Measurements from ENCODE around the gene MPV17. TPM values are rescaled to one million over a fixed set of nuclear protein-coding genes. Genes with fewer than 3 reads are reported as not detected.

The MPV17 gene
- total and polyA plus RNA-seq, 9 of the 15 experiments (the other 6 are each of a cell fraction or from before 2014, with no cell fraction given) = 54.7 to 140 (median 70.2) TPM

GRCh38 chr2:27370816-27371620, 48.1 kb upstream of the MPV17 start (continued):
- TF ChIP-seq E2F6 (IDR thresholded peaks at IDR 0.05; ENCODE audit: borderline replicate concordance in 1 of 2, extremely low read depth in 1 of 2, insufficient read depth in 1 of 2, insufficient read length in 1 of 2, low read depth in 1 of 2, low read length in 1 of 2, poor library complexity in 1 of 2, severe bottlenecking in 1 of 2) = peak; percentile 98 to 99

GRCh38 chr2:27370026-27370815, 47.3 kb upstream of the MPV17 start, which contains the start of the genes EIF2B4 and SNX17:
Gene EIF2B4 (minus strand): TSS chr2:27370338. CDS start chr2:27370314, 24 bp downstream.
Gene SNX17 (plus strand): TSS chr2:27370616. CDS start chr2:27370744, 128 bp downstream.
- no peaks in the 10 kb centered on the region for H3K27me3 ChIP-seq (ENCODE audit: control insufficient read depth in 2 of 2, insufficient read depth in 2 of 2, low read length in 2 of 2)
- H2AFZ ChIP-seq (ENCODE audit: low read depth, low read length) = peak within 1 kb of the TSS; percentile 89
- no TSS peak for BruUV-seq (replicated peaks)
- intact Hi-C loops (cut with micrococcal nuclease) = loop anchor here (1.0 to 5.0 kb wide), 3 partner anchors 14 to 68 kb away; partner anchors contain the start of genes GTF3C2 and MPV17
- no peaks in the 10 kb centered on the region for H3K9me1 ChIP-seq (ENCODE audit: control insufficient read depth, insufficient read depth, low read length)
- ATAC-seq = peak; percentile 96
- in situ Hi-C loops (cut with MboI) = no loop called here
- ChIA-PET POLR2A (interaction anchor here (0.7 to 5.8 kb wide), 10 partner anchors 10 to 59 kb away, joined by 3 to 41 read pairs (median 4); partner anchors contain the start of genes GTF3C2, NRBP1 and ZNF513), CTCF (ENCODE audit: low intra/inter-chr PET ratio) (interaction anchor here (0.6 to 1.4 kb wide), 2 partner anchors 13 to 49 kb away, joined by 4 to 5 read pairs; no protein-coding TSS in a partner anchor)
- H3K27ac ChIP-seq (ENCODE audit: extremely low read depth, low read depth, low read length) = peak within 1 kb of the TSS; percentile 96
- FAIRE-seq = peak; percentile 99
- no peaks in the 10 kb centered on the region for H4K20me1 ChIP-seq (replicated peaks; ENCODE audit: control insufficient read depth, insufficient read depth, low read length)
- peaks cover 20 to 22% of the 10 kb centered on the region in 2 experiments for H3K4me1 ChIP-seq (replicated peaks in 1 of 2; ENCODE audit: control insufficient read depth in 2 of 2, insufficient read depth in 2 of 2, low read length in 2 of 2)
- peak; percentile 87 to 99 (median 91) for DNase-seq (ENCODE audit: extremely low read depth in 1 of 4, low spot score in 3 of 4)
- peak within 1 kb of the TSS; percentile 97 for H3K9ac ChIP-seq (ENCODE audit: insufficient read depth in 1 of 2, low read depth in 2 of 2, low read length in 2 of 2)
- no peaks in the 10 kb centered on the region for H3K9me3 ChIP-seq (replicated peaks; ENCODE audit: control insufficient read depth, insufficient read depth, low read depth, low read length)
- H3K36me3 ChIP-seq (ENCODE audit: control insufficient read depth, insufficient read depth, low read length) = peaks cover 70% of the 10 kb centered on the region
- WGBS (ENCODE audit: insufficient coverage, low coverage, missing lambda C conversion rate) = under 1% methylated on average over 84 of the region's 85 CpGs
- H3K4me2 ChIP-seq (ENCODE audit: insufficient read depth, low read length) = peak within 1 kb of the TSS; percentile 94
- H3K4me3 ChIP-seq = peak within 1 kb of the TSS; percentile 86
- H3K79me2 ChIP-seq (ENCODE audit: control insufficient read depth, insufficient read depth, low read length) = peaks cover 51% of the 10 kb centered on the region
- TF ChIP-seq CREB3L1 (IDR thresholded peaks at IDR 0.05; ENCODE audit: borderline replicate concordance, low read depth) (peak; percentile 97), FOXP4 (CRISPR knock-in tag; IDR thresholded peaks at IDR 0.05; ENCODE audit: borderline replicate concordance) (peak; percentile 35; the same call in 1 of the 2 replicates), ZEB2 (IDR thresholded peaks at IDR 0.05) (no peak), CEBPG (CRISPR knock-in tag; IDR thresholded peaks at IDR 0.05) (peak; percentile 80), CEBPG (tag; conservative IDR thresholded peaks at IDR 0.05 in 1 of 2, IDR thresholded peaks at IDR 0.05 in 1 of 2) (no peak)

Data from K562 (cell line).